KMS-11 (cell line): ENCODE results near the gene CMPK1.

Source experiments
- H2AFZ ChIP-seq: fragments of 200-600 bp; sonication (generic); 2 replicates; pipeline ENCODE4 v1.6.1; 2016; ENCODE audit warnings: antibody characterized with exemption, mixed run types, low read depth
- H3K27ac ChIP-seq: fragments of 200-600 bp; sonication (generic); 2 replicates; pipeline ENCODE4 v1.6.1; 2016; ENCODE audit warnings: mild to moderate bottlenecking, mixed run types
- H3K27me3 ChIP-seq: fragments of 200-600 bp; sonication (generic); 2 replicates; pipeline ENCODE4 v1.6.1; 2017; ENCODE audit warnings: mild to moderate bottlenecking, low read depth, mixed run types, moderate library complexity; ENCODE audit not compliant: insufficient read depth
- H3K36me3 ChIP-seq: fragments of 200-600 bp; sonication (generic); 2 replicates; pipeline ENCODE4 v1.6.1; 2017; ENCODE audit warnings: mild to moderate bottlenecking, mixed run types; ENCODE audit not compliant: insufficient read depth
- H3K4me1 ChIP-seq: fragments of 200-600 bp; sonication (generic); 2 replicates; pipeline ENCODE4 v1.6.1; 2016; ENCODE audit warnings: mild to moderate bottlenecking, low read depth, mixed run types; ENCODE audit not compliant: poor library complexity, severe bottlenecking
- H3K4me2 ChIP-seq: fragments of 200-600 bp; sonication (generic); 2 replicates; pipeline ENCODE4 v1.7.0; 2016; ENCODE audit warnings: mild to moderate bottlenecking, mixed run types
- H3K4me3 ChIP-seq: fragments of 200-600 bp; sonication (generic); IDR thresholded peaks from 2 replicates; pipeline ENCODE4 v1.6.1; 2017; ENCODE audit warnings: low read depth, low read length, mixed read lengths; ENCODE audit not compliant: insufficient read depth
- H3K79me2 ChIP-seq: fragments of 200-600 bp; sonication (generic); 2 replicates; pipeline ENCODE4 v1.6.1; 2016; ENCODE audit warnings: low read depth, mixed run types; ENCODE audit not compliant: insufficient read depth
- H3K9ac ChIP-seq: fragments of 200-600 bp; sonication (generic); 2 replicates; pipeline ENCODE4 v1.6.1; 2016; ENCODE audit warnings: mild to moderate bottlenecking, mixed run types
- H4K20me1 ChIP-seq: fragments of 200-600 bp; sonication (generic); 2 replicates; pipeline ENCODE4 v1.6.1; 2016; ENCODE audit warnings: mild to moderate bottlenecking, mixed run types; ENCODE audit not compliant: insufficient read depth
- CTCF ChIP-seq: fragments of 200-600 bp; sonication (generic); conservative IDR thresholded peaks from 2 replicates; pipeline ENCODE4 v1.6.1; 2017; ENCODE audit warnings: low read depth, mild to moderate bottlenecking, antibody characterized with exemption, low read length, moderate library complexity, mixed read lengths

The CMPK1 gene

GRCh38 chr1:47418122-47418521, 84.5 kb downstream of the CMPK1 start:
- H3K9ac ChIP-seq: no peak overlapping the region
- H3K27ac ChIP-seq: no peak overlapping the region
- no peaks in the 10 kb centered on the region for H4K20me1 ChIP-seq
- H3K79me2 ChIP-seq: no peaks in the 10 kb centered on the region
- H3K4me2 ChIP-seq: no peak overlapping the region
- no peak overlapping the region for H2AFZ ChIP-seq
- no peak for TF ChIP-seq CTCF
- H3K4me3 ChIP-seq: no peak overlapping the region
- no peaks in the 10 kb centered on the region for H3K27me3 ChIP-seq
- no peaks in the 10 kb centered on the region for H3K4me1 ChIP-seq
- H3K36me3 ChIP-seq: no peaks in the 10 kb centered on the region

GRCh38 chr1:47418681-47419325, 85.2 kb downstream of the CMPK1 start:
- Histone ChIP-seq H3K4me1 (no peaks in the 10 kb centered on the region), H3K27ac (no peak overlapping the region), H4K20me1 (no peaks in the 10 kb centered on the region), H3K4me3 (no peak overlapping the region), H3K9ac (no peak overlapping the region), H2AFZ (no peak overlapping the region), H3K4me2 (no peak overlapping the region), H3K27me3 (no peaks in the 10 kb centered on the region), H3K79me2 (no peaks in the 10 kb centered on the region), H3K36me3 (no peaks in the 10 kb centered on the region)
- TF ChIP-seq CTCF: no peak

GRCh38 chr1:47420547-47420946, 87.0 kb downstream of the CMPK1 start:
- no peak overlapping the region for H2AFZ ChIP-seq
- H3K27me3 ChIP-seq: no peaks in the 10 kb centered on the region
- no peaks in the 10 kb centered on the region for H3K36me3 ChIP-seq
- no peak overlapping the region for H3K27ac ChIP-seq
- no peak overlapping the region for H3K4me2 ChIP-seq
- H4K20me1 ChIP-seq: no peaks in the 10 kb centered on the region
- H3K4me3 ChIP-seq: no peak overlapping the region
- no peak overlapping the region for H3K9ac ChIP-seq
- TF ChIP-seq CTCF: no peak
- no peaks in the 10 kb centered on the region for H3K4me1 ChIP-seq
- no peaks in the 10 kb centered on the region for H3K79me2 ChIP-seq

- H2AFZ ChIP-seq: no peak overlapping the region
- no peaks in the 10 kb centered on the region for H3K79me2 ChIP-seq
- H4K20me1 ChIP-seq: no peaks in the 10 kb centered on the region
- no peak overlapping the region for H3K4me2 ChIP-seq
- H3K4me3 ChIP-seq: no peak overlapping the region
- no peak overlapping the region for H3K9ac ChIP-seq
- no peak for TF ChIP-seq CTCF
- H3K27me3 ChIP-seq: no peaks in the 10 kb centered on the region
- no peaks in the 10 kb centered on the region for H3K4me1 ChIP-seq
- H3K36me3 ChIP-seq: no peaks in the 10 kb centered on the region
- no peak overlapping the region for H3K27ac ChIP-seq
These were observed 90.3 kb downstream of the CMPK1 start for GRCh38 chr1:47423872-47424271.
